H9 (cell line): ENCODE results near the gene SSBP3. TPM values are rescaled to one million over a fixed set of nuclear protein-coding genes. Genes with fewer than 3 reads are reported as not detected.
A peak's percentile ranks its signal among the peaks of the same experiment; 100 is the strongest.

Source experiments
- DNase-seq: peaks from one replicate; pipeline ENCODE4 v3.0.0-alpha.2; 2017
- H2AFZ ChIP-seq: one replicate; pipeline ENCODE4 v1.6.1; 2013; ENCODE audit warnings: mild to moderate bottlenecking, low read length, control low read depth, moderate library complexity
- H2AK5ac ChIP-seq: 2 replicates; pipeline ENCODE4 v1.6.1; 2013; ENCODE audit warnings: low read length, control low read depth, mixed read lengths; ENCODE audit not compliant: insufficient read length
- H2BK120ac ChIP-seq: one replicate; pipeline ENCODE4 v1.6.1; 2013; ENCODE audit warnings: low read depth, mild to moderate bottlenecking, low read length, control low read depth, inconsistent platforms; ENCODE audit not compliant: poor library complexity, severe bottlenecking
- H2BK12ac ChIP-seq: 2 replicates; pipeline ENCODE4 v1.6.1; 2013; ENCODE audit warnings: low read length, control low read depth, mixed read lengths, low read depth; ENCODE audit not compliant: insufficient read length
- H2BK15ac ChIP-seq: 2 replicates; pipeline ENCODE4 v1.6.1; 2013; ENCODE audit warnings: low read depth, low read length, control low read depth
- H2BK20ac ChIP-seq: one replicate; pipeline ENCODE4 v1.6.1; 2013; ENCODE audit warnings: low read depth, mild to moderate bottlenecking, low read length, control low read depth, inconsistent platforms; ENCODE audit not compliant: poor library complexity, severe bottlenecking
- H2BK5ac ChIP-seq: 2 replicates; pipeline ENCODE4 v1.6.1; 2013; ENCODE audit warnings: low read length, control low read depth, mixed read lengths; ENCODE audit not compliant: insufficient read length
- H3K14ac ChIP-seq: 2 replicates; pipeline ENCODE4 v1.6.1; 2013; ENCODE audit warnings: low read length, control low read depth; ENCODE audit not compliant: insufficient read depth
- H3K18ac ChIP-seq: 2 replicates; pipeline ENCODE4 v1.6.1; 2013; ENCODE audit warnings: low read depth, mild to moderate bottlenecking, mixed read lengths, low read length, control low read depth; ENCODE audit not compliant: insufficient read length
- H3K23ac ChIP-seq: 2 replicates; pipeline ENCODE4 v1.6.1; 2013; ENCODE audit warnings: low read length, control low read depth, mixed read lengths, low read depth; ENCODE audit not compliant: insufficient read length
- H3K23me2 ChIP-seq: 2 replicates; pipeline ENCODE4 v1.6.1; 2013; ENCODE audit warnings: low read depth, mild to moderate bottlenecking, mixed read lengths, low read length, control low read depth; ENCODE audit not compliant: insufficient read length, poor library complexity, severe bottlenecking
- H3K27ac ChIP-seq: 2 replicates; pipeline ENCODE4 v1.5.1; 2013; ENCODE audit warnings: low read length, control low read depth, mixed read lengths, low read depth; ENCODE audit not compliant: insufficient read length
- H3K27me3 ChIP-seq: 2 replicates; pipeline ENCODE4 v1.6.1; 2013; ENCODE audit warnings: low read length, control low read depth, inconsistent platforms; ENCODE audit not compliant: insufficient read depth
- H3K4ac ChIP-seq: 2 replicates; pipeline ENCODE4 v1.6.1; 2013; ENCODE audit warnings: low read depth, mild to moderate bottlenecking, control low read depth, inconsistent platforms, low read length, moderate library complexity
- H3K4me1 ChIP-seq: 2 replicates; pipeline ENCODE4 v1.6.1; 2013; ENCODE audit warnings: low read length, control low read depth, inconsistent platforms; ENCODE audit not compliant: insufficient read depth
- H3K4me2 ChIP-seq: 2 replicates; pipeline ENCODE4 v1.6.1; 2013; ENCODE audit warnings: low read length, control low read depth, mixed read lengths; ENCODE audit not compliant: insufficient read length, insufficient read depth
- H3K56ac ChIP-seq: 2 replicates; pipeline ENCODE4 v1.6.1; 2013; ENCODE audit warnings: low read depth, mild to moderate bottlenecking, mixed read lengths, low read length, control low read depth; ENCODE audit not compliant: insufficient read length
- H3K79me1 ChIP-seq: 2 replicates; pipeline ENCODE4 v1.6.1; 2013; ENCODE audit warnings: low read depth, mild to moderate bottlenecking, moderate library complexity, low read length, control low read depth, inconsistent platforms; ENCODE audit not compliant: insufficient read depth, poor library complexity, severe bottlenecking
- H3K79me2 ChIP-seq: 2 replicates; pipeline ENCODE4 v1.6.1; 2013; ENCODE audit warnings: low read length, control low read depth, inconsistent platforms; ENCODE audit not compliant: insufficient read depth
- H3K9ac ChIP-seq: 2 replicates; pipeline ENCODE4 v1.6.1; 2013; ENCODE audit warnings: low read length, control low read depth, mixed read lengths; ENCODE audit not compliant: insufficient read length; ENCODE audit errors: extremely low read depth
- H3K9me3 ChIP-seq: one replicate; pipeline ENCODE4 v1.6.1; 2013; ENCODE audit warnings: low read depth, low read length, inconsistent platforms; ENCODE audit not compliant: control insufficient read depth
- H3T11ph ChIP-seq: one replicate; pipeline ENCODE4 v1.6.1; 2013; ENCODE audit warnings: mild to moderate bottlenecking, low read length, control low read depth, inconsistent platforms
- H4K20me1 ChIP-seq: one replicate; pipeline ENCODE4 v1.6.1; 2013; ENCODE audit not compliant: control insufficient read depth, insufficient read length, insufficient read depth
- H4K5ac ChIP-seq: 2 replicates; pipeline ENCODE4 v1.6.1; 2013; ENCODE audit warnings: low read depth, mild to moderate bottlenecking, mixed read lengths, low read length, control low read depth; ENCODE audit not compliant: insufficient read length
- H4K8ac ChIP-seq: replicated peaks from 2 replicates; pipeline ENCODE4 v1.6.1; 2013; ENCODE audit warnings: low read length, control low read depth, mixed read lengths, low read depth; ENCODE audit not compliant: insufficient read length
- H4K91ac ChIP-seq: 2 replicates; pipeline ENCODE4 v1.6.1; 2013; ENCODE audit warnings: low read depth, mild to moderate bottlenecking, moderate library complexity, mixed read lengths, low read length, control low read depth; ENCODE audit not compliant: insufficient read length
- H3K27ac Mint-ChIP-seq, 3 experiments: 2 replicates in 2 of 3; 3 replicates in 1 of 3; pipeline ENCODE4 v1.8.0; 2020 to 2021; ENCODE audit warnings: mixed read lengths in 3 of 3, mild to moderate bottlenecking in 1 of 3, moderate library complexity in 1 of 3
- H3K27me3 Mint-ChIP-seq: 2 replicates; pipeline ENCODE4 v1.8.0; 2021; ENCODE audit warnings: low read depth, mild to moderate bottlenecking, moderate library complexity, mixed read lengths
- H3K36me3 Mint-ChIP-seq, 3 experiments: 2 replicates in 2 of 3; 3 replicates in 1 of 3; pipeline ENCODE4 v1.8.0; 2020 to 2021; ENCODE audit warnings: low read depth in 3 of 3, mixed read lengths in 3 of 3; ENCODE audit not compliant: insufficient read depth in 1 of 3
- H3K4me1 Mint-ChIP-seq, 2 experiments: 2 replicates each; pipeline ENCODE4 v1.8.0; 2020; ENCODE audit warnings: mixed read lengths in 2 of 2
- H3K4me3 Mint-ChIP-seq, 2 experiments: 2 replicates in 1 of 2; 3 replicates in 1 of 2; pipeline ENCODE4 v1.8.0; 2020 to 2021; ENCODE audit warnings: mild to moderate bottlenecking in 2 of 2, mixed read lengths in 2 of 2, moderate library complexity in 1 of 2
- H3K9me3 Mint-ChIP-seq, 2 experiments: 2 replicates in 1 of 2; 3 replicates in 1 of 2; pipeline ENCODE4 v1.8.0; 2020; ENCODE audit warnings: mild to moderate bottlenecking in 2 of 2, mixed read lengths in 2 of 2, moderate library complexity in 1 of 2
- CTCF ChIP-seq: fragments of 200-600 bp; sonication (generic); conservative IDR thresholded peaks from 3 replicates; pipeline ENCODE4 v1.8.0; 2021; ENCODE audit warnings: antibody characterized with exemption, mild to moderate bottlenecking
- WGBS: extraction: QIAGEN DNeasy Blood & Tissue Kit; methylation state at CpG from one replicate; pipeline ENCODE4 v1.1.7; 2013; ENCODE audit warnings: missing lambda C conversion rate, low lambda C conversion rate, mixed read lengths; ENCODE audit not compliant: insufficient read length; ENCODE audit errors: extremely low coverage; 5-methylcytosine and 5-hydroxymethylcytosine counted together
- total RNA-seq: library from RNA; stranded (reverse); gene quantifications from 2 replicates; pipeline ENCODE4 v1.2.1, GENCODE V29; 2021

Gene SSBP3
- total RNA-seq, 1 experiment from 2014 or later: 126 TPM

- Histone ChIP-seq H2BK15ac (no peak overlapping the region), H3K9ac (no peak overlapping the region), H4K5ac (no peak overlapping the region), H3K27me3 (no peaks in the 10 kb centered on the region), H3K56ac (no peak overlapping the region), H2BK5ac (no peak overlapping the region), H3K4me1 (no peaks in the 10 kb centered on the region), H3K23me2 (no peaks in the 10 kb centered on the region), H2BK12ac (no peak overlapping the region), H3K23ac (no peak overlapping the region), H3K18ac (no peak overlapping the region), H4K20me1 (no peaks in the 10 kb centered on the region), H3K27ac (no peak overlapping the region), H2AFZ (no peak overlapping the region), H4K91ac (no peak overlapping the region), H3K14ac (no peak overlapping the region), H3K4me2 (no peak overlapping the region), H3K79me2 (no peaks in the 10 kb centered on the region), H3K4ac (no peak overlapping the region), H2AK5ac (no peak overlapping the region), H3K79me1 (no peaks in the 10 kb centered on the region), H3T11ph (no peak overlapping the region), H4K8ac (no peak overlapping the region), H3K9me3 (no peaks in the 10 kb centered on the region), H2BK20ac (no peak overlapping the region), H2BK120ac (no peak overlapping the region)
- no peaks in the 10 kb centered on the region for H3K9me3 Mint-ChIP-seq
- TF ChIP-seq CTCF: no peak
- H3K4me1 Mint-ChIP-seq: peaks cover 5% of the 10 kb centered on the region in 2 experiments; a peak in 2 of 4 replicates
- no peak for DNase-seq
- no CpG with 5 or more reads among the region's 10 CpGs for WGBS
- H3K27me3 Mint-ChIP-seq: no peaks in the 10 kb centered on the region
- H3K36me3 Mint-ChIP-seq: peaks cover 18 to 42% (median 35%) of the 10 kb centered on the region in 3 experiments
- H3K4me3 Mint-ChIP-seq: no peak overlapping the region
- H3K27ac Mint-ChIP-seq: peak overlapping the region; percentile 61 to 65 (median 64); a peak in 4 of 7 replicates
Measured at GRCh38 chr1:54246116-54246721, 160.0 kb downstream of the SSBP3 start.
